ENCODE measurements around the gene SLC38A8. TPM values are rescaled to one million over a fixed set of nuclear protein-coding genes. Genes with fewer than 3 reads are reported as not detected.
A peak's percentile ranks its signal among the peaks of the same experiment; 100 is the strongest.

Gene SLC38A8
- total RNA-seq (2014; rRNA removed; shearing (Covaris generic)): not detected in 2 replicates

DNA sequence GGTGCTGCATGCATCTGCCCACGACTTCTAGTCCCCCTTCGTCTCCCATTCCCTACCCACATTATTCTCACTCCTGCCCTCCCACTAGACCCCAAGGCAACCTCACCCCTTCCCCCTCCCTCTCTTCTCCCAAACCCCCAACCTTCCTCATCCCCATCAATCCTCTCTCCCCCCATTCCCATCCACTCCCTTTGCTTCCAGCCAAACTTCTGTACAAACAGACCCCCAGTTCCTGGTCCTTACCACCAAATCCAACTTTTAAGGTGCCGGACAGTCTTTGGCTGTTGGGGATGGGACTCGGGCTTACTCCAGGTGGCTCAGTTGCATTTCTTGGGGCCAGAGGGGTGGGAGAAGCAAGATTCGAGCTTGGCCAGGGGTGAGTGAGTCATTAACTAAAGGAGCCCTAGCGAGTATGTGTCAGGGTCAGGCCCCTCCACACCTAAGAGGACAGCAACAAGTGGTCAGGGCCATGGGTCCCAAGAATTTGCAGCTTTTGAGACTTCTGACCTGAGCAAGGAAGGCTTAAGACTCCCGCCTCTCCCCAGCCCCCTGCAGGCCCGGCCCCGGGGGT, at the start of gene SLC38A8:
TSS of gene SLC38A8 (minus strand) at position 488 of the 571 bp plus-strand sequence. CDS start 638 bp downstream, outside the sequence.
- no peak for DNase-seq (ENCODE audit: low read depth)

DNA sequence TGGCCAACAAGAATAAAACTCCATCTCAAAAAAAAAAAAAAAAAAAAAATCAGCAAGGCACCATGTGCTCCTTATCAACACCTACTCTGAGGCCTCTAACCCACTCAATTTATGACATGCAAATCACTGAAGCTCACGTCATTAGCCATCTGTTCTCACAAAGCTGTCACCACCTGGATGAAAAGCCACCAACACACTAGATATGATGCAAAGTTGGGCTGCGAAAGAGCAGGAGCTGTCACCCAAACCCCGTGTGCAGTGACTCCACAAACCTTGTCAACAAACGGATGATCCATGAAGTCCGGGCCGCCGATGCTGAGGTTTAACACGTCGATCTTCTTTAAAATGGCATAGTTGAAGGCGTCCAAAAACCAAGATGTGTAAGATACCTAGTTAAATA, 48.9 kb upstream of the SLC38A8 start:
- no peak for DNase-seq (ENCODE audit: low read depth)

DNA sequence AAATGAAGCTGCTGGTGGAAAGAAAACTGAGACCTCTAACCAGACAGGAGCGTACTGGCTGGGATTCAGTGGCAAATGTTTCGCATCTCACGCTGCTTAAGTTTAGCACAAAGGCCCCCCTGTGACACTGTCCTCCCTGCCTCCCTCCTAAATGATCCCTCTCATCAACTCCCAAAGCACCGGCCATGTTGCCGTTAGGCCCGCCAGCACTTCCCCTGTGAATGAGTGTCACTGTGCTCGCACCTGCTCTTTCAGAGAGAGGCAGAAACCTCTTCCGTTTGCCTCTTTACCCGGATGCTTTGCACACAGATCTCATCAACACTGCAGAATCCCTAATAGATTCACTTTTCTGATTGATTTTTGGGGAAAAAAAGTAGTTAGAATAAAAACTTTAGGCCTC, 47.6 kb upstream of the SLC38A8 start:
- no peak for DNase-seq (ENCODE audit: low read depth)

DNA sequence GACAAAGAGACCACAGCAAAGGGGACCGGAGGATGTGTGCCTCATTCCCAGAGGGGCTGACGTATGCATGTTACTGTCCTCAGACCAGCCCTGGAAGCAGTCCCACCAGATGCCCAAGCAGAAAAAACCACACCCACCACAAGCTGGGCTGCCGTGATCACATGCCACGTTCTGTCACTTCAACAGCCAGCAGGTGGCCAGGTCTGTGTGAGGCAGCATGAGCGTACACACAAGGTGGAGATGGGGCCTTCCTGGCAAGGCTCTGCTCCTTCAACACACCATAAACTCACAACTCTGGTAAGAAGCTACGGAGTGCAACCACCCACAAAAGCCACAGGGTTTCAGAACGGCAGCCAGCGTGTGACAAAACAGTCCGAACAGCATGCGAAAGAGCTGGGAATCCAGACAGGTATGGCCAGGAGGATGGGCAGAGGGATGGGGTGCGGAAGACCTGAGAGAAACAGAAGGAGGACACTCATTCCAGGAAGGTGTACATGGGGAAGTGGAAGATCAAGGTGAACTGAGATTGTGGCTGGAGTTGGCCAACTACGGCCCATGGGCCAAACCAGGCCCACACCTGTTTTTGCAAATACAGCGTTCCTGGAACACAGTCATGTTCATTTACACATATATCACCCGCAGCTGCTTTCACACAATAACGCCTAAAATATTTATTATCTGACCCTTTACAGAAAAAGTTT, 46.2 kb upstream of the SLC38A8 start:
- DNase-seq (ENCODE audit: low read depth): no peak

DNA sequence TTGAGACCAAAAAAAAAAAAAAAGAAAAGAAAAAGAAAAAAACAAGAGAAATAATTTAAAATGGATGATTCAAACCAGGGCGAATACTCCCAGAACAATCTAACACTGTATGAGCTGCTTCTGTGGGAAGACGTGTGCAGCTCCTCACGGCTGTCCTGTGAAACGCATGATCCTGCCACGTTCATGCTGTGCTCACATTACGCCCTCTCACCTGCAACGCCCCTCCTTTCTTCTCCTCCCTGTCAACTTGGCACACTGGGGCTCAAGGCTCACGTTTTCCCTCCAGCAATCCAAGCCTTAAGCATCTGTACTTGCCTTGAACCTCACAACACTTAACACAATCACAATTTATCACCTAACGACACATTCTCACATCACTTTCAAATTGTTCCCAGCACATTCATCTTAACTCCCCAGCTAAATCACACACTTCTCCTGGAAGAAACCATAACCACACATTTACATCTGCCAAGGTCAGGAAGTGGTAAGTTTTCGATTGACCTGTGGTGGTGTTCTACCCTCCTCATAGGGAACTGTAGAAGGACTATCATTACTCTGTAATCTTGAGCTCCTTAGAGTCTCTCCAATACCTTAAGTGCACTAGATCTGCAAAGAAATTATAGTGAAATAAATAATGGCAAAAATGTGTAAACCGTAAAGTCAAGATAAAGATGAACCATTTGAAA, 45.0 kb upstream of the SLC38A8 start:
- DNase-seq (ENCODE audit: low read depth): no peak

DNA sequence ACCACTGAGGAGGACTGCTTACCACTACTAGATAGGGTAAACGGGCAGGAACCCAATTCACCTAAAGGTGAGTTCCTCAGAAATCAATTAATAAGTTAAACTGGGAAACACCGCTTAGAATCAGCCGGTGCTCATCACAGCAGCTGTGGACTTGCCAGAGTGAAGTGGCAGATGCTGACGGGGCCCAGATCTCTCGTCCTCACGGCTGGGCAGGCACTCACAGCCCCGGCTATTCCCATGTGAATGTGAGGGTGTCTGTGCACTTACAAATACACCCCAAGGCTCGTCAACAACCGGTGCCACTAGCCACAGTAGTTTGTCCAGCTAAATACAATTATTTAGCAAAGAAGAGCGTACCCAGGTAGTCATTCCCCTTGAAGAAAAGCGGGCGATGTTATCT, 44.4 kb upstream of the SLC38A8 start:
- DNase-seq (ENCODE audit: low read depth): no peak

DNA sequence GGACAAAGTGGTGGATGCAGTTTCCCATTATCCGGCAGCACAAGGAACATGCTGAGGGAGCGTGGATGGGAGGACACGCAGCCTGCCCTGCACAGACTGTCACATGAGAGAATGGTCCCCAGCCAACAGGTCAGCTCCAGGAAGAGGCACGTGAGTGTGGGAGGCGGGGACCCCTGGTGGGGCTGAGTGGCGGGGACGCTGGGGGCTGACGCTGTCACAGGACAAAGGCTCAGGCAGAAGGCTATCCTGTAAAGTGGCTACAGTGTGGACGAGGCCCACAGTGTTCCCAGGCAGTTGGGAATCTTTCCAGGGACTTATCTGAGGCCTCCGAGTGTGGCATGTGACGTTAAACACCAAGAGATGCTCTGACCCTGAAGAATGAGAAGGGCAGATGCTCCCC, 43.7 kb upstream of the SLC38A8 start:
- no peak for DNase-seq (ENCODE audit: low read depth)

DNA sequence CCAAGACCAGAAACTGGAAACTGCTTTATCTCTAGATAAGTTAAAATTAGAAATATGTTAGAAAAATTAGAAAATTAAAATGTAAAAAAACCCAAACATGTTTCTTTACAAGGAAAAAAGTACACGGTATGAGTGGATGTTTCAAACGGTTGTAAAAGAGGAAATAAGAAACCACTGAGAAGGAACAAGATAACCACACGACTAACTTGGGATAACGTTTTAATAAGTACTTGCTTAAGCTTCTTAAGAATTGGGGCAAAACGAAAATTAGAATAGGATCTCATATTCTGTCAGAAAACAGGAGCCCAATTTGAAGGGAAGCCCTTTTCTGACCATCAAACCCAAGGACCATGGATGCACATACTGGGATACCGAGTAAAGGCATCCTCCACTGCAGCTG, 43.2 kb upstream of the SLC38A8 start:
- DNase-seq (ENCODE audit: low read depth): no peak

DNA sequence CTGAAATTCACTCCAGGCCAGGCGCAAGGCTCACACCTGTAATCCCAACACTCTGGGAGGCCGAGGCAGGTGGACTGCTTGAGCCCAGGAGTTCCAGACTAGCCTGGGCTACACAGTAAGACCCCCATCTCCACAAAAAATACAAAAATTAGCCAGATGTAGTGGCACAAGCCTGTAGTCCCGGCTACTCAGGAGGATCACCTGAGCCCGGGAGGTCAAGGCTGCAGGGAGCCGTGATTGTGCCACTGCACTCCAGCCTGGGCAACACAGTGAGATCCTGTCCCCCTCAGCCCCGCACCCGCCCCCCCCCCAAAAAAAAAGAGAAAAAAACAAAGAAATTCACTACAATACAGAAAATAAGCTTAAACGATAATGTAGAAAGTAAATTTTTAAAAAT, 42.7 kb upstream of the SLC38A8 start:
- no peak for DNase-seq (ENCODE audit: low read depth)

DNA sequence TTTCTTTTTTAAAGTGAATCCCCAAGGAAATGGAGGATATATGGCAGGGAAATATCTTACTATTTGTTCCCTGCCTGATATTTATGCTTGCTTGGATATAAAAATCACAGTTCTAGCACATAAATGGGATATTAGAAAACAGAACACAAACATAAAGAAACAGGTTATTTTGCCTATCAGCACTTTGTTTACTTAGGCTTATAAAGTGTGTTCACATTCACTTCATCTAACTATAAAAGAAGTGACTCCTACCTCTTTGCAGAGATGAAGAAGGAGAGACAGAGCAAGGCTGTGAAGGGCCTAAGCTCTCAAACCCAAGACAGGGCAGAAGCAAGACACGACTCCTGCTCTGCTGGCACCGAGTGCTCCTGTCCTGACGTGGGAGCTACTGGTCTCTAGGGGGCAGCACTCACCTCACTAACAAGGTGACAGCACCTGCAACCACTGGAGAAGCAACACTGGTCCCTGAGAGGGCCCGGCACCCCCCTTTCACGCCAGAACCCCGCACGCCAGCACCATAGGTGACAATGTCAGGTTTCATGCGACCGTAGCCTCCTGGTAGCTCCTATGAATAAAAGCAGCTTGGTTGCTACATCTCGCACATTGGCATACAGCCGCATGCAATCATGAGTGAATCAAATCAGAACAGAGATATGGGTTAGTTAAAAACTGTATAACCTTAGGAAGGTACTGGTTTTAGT, 42.1 kb upstream of the SLC38A8 start:
- DNase-seq (ENCODE audit: low read depth): peak; percentile 64

DNA sequence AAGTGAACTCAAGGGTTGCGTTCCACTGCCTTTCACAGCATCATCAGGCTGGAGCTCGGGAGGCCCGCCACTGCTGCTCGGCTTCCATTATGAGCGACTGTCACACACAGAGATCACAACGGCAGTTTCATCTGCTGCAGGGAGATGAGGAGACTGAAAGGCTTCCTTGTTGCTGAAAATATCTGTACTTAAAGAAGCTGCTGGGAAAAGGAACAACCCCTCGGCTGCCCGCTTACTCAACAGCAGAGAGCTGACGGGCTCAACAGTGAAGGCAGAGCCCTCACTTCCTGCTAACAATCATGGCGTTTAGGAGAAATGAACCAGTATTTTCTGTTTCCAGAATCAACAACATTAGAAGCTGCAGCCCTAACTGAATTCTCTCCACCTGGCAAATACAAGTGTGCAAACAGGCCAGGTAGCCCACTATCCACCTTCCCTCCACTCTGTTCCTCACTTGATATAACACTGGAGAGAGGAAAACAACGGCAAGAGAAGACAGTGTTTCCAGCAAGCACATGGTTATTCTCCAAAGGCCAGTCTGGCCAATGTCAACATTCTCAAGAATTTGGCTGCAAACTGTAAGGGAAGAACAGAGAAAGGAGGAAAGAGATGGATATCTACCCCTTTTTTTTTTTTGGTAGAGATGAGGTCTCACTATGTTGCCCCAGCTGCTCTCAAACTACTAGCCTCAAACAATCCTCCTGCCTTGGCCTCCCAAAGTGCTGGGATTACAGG, 40.4 kb upstream of the SLC38A8 start:
- DNase-seq (ENCODE audit: low read depth): no peak

DNA sequence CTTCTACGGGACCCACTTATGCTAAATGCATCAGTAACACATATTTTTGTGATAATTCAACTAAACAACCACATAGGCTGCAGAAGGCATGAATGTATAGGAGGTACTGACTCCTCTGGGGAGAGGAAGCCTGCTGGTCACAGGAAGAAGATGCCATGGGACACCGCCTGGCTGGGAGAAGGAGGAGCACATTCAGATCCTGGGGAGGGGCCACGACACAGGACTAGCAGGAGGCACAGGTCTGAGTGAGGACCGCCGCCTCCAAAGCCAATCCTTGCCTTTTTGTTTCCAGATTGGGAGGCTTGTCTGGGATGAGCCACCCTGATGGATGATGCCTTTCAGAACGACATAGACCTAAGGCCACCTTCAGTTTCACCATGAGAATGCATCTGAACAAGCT, 39.5 kb upstream of the SLC38A8 start:
- no peak for DNase-seq (ENCODE audit: low read depth)

DNA sequence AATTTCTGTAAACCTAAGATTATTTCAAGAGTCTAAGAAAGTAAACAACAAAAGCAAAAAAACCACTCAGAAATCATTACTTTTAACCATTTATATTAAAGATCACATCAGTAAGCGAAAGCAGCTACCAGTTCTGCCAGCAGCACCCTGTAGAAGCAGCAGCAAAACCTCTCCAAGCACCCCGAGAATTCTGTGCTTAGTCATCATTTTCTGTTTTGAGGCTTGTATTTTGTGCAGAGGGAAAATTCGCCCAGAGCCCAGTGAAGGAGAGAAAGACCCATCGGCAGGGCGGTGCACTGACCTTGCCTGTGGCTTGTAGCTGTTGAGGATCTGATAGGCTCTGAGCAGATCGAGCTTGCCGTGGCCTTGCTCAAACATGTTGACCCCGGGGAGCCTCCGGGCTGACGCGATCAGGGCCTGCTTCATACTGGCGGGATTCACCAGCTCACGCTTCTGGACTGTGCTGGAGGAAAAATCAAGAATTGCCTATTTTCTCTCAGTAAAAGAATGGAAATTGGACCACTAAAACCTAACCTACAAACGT, 38.9 kb upstream of the SLC38A8 start:
- DNase-seq (ENCODE audit: low read depth): no peak

DNA sequence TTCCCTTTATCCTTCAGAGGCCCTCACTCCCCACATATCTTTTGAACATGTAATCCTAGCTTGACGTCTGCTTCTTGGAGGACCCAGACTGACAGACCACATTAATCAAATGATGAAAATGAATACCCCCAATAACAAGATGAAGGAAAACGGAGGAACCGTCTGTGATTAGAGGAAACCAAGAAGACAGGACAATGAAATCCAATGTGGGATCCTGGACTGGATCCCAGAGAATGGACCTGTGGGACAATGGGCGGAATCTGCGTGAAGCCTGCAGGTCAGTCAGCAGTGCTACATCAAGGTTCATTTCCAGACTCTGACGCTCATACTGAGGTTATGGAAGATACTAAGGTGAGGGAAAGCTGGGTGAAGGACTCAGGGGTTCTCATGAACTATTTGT, 38.2 kb upstream of the SLC38A8 start:
- DNase-seq (ENCODE audit: low read depth): no peak

DNA sequence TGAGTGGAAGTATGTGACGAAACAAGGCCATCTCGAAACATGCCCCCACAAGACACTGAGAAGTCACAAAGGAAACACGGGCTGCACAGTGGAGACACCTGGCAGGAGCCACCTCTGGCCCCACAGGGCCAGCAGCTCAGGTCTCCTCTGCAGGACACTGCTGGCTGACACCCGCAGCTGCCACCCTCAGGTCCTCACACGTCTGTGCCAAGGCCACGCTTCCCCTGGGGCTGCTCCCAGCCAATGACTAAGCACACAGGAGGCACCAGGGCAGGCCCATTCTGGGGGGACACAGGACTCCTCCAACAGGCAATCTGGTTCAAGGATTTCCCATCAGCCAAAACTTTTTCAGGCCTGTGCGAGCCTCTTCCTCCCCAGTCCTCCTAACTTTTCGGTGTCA, 37.8 kb upstream of the SLC38A8 start:
- no peak for DNase-seq (ENCODE audit: low read depth)

DNA sequence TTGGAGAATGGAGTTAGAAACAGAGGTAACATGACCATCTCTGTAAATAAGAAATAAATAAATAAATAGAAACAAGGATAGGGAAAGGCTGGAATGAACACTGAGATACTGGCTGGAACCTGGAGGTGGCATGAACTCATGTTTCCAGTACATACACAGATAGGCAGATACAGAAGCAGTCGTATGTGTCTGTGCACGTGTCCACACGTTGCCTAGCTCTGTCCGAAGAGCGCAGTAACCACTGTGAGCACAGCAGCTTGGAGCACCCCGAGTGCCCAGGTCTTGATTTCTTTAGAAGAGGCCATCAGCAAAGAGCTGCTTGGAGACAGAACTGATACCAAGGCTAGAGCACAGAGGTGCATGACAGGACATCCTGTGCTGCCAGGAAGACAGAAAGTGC, 37.1 kb upstream of the SLC38A8 start:
- DNase-seq (ENCODE audit: low read depth): no peak

DNA sequence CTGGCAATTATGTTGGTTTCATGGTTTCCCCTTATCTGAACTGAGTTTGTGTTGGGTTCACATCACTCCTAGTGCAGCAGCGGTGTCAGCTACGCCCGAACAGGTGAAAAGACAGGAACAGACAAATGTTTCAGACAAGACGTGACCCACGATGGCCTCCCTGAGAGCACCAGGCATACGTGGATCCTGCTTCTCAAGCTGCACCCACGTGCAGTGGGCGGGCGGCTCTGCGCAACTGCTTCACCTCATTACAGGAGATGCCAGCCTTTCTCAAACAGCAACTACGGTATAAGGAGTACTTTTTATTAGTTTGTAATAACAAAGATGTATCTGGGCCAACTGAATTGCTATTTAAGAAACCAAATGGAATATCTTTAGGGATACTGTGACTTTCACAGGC, 32.8 kb upstream of the SLC38A8 start:
- DNase-seq (ENCODE audit: low read depth): no peak

DNA sequence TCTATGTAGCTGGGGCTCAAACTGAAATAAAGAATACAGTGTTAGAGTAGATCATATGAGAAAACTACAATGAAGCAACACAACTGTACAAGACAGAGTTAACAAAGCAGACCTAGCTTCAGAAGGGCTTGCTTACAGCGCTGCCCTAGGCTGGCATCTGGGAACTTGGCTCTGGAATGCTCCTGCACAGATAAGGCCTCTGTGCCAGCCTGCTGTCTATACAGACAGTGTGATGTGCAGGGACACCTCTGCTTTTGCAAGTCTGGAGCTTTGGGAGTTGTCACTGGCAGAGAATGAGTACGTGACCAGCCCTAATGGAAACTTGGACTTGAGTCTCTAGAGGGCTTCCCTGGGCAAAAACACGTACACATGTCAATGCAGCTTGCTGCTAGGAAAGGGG, 32.1 kb upstream of the SLC38A8 start:
- no peak for DNase-seq (ENCODE audit: low read depth)

DNA sequence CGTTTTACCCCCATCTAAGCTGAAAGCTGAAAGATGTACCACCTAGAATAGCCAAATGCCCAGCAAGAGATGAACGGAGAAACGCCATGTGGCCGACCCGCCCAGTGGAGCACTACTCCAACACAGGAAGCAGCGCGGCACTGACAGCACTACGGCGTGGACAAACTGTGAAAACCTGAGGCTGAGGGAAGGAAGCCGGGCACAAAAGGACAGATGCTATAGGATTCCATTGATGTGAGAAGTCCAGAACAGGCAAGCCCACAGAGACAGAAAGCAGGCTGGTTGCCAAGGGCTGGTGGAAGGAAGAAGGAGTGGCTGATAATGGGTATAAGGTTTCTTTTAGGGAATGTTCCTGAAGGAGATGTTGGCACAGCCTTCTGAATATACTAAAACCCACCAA, 29.4 kb upstream of the SLC38A8 start:
- DNase-seq (ENCODE audit: low read depth): peak; percentile 23

DNA sequence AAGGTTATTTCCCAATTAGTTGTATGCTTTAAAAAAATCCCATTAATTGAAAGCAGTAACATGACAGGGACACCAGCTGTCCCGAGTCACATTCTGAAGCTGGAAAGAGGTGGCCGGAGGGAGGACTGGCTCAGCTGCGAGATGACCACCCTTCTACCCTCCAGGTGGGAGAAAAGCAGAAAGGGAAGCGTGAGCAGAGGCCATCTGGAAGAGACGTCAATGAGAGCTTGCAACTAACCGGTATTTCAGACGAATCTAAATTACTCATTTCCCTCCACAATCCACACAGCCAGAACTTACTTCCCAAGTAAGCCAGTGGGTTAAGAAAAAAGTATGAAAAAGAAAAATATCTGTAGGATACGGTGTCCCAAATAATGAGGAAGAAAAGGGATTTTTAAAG, 28.5 kb upstream of the SLC38A8 start:
- DNase-seq (ENCODE audit: low read depth): no peak

DNA sequence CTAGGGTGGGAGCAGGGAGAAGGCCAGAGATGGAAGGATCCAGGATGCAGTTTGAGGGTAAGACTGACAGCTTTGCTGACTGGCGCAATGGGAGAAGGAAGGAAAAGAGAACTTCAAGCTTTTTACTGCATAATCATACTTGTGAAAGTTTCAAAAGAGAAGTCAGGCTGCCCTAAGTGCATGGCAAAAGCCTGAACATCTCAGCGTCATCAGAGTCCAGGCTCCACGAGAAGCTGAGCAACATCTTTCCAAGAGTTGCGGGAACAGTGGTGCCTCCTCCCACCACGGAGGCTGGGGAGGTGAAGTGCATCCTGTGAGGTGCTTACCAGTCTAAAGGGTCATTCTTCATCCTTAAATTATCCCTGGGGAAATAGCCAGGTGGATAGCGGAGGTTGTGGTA, 26.9 kb upstream of the SLC38A8 start:
- no peak for DNase-seq (ENCODE audit: low read depth)

Measured in Daoy (cell line).